Islet precursor cell (in vitro differentiated cells): ENCODE results near the gene SPACA9.

Experiments used
- DNase-seq: peaks from one replicate; pipeline ENCODE4 v3.0.0-alpha.2; 2018

The SPACA9 gene

DNA sequence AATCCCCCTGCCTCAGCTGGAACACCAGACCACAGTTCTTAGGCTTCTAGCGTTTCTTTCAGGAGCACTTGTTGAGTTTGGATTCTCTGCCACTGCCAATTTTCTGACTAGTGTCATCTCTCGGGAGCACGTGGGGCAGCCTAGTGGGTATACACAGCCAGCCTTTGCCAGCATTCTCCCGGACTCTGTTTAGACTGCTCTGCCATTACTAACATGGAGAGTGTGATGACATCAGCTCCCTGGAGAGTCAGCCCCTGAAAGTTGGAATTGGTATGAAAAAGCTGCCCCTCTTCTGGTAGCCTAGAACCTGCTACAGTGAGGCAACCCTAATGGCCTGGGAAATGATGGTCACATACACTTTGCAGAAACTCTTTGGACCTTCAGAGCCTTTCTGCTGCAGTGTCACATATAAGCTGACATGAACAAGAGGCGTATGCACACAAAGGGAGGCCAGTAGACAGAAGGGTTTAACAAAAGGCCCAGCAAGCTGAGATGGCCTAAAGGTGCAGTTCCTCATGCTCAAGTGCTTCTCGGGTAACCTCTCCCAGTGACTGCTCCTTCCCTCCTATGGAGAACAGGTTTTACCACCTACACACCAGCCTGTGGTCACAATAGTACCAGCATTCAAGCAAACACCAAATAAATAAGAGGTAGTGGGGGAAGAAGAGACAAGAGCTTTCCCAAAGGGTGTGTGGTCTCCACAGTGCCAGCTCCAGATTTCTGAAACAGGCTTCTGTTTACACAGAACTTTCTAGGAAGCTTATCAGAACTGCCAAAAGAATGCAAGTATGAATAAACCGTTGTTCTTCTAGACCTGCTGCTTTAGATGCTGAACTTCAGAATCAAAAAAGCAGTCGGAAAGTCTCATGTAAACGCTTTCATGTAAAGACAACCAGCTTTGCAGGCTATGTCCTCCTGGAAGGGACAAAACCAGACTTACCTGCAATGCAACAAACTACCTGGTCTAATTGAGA is 16.5 kb downstream of the SPACA9 start:
- DNase-seq, result no peak

DNA sequence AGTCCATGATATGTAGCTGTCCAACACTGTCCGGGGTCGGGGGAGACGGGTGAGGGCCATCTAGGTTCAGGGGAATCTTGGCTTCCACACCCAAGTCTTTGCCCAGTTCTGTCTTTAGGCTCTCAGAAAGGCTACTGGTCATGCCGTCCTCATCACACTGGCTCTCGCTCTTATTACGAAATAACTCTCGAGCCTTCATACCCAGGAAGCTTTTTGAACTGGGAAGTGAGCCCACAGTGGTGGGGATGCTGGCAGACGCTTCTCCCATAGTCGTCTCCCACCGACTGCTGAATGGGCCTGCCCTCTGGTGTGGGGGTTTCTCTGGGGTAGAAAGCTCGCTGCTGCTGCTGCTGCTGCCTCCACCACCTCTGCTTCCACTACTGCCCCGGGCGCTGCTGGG is 17.6 kb downstream of the SPACA9 start:
- no peak for DNase-seq

DNA sequence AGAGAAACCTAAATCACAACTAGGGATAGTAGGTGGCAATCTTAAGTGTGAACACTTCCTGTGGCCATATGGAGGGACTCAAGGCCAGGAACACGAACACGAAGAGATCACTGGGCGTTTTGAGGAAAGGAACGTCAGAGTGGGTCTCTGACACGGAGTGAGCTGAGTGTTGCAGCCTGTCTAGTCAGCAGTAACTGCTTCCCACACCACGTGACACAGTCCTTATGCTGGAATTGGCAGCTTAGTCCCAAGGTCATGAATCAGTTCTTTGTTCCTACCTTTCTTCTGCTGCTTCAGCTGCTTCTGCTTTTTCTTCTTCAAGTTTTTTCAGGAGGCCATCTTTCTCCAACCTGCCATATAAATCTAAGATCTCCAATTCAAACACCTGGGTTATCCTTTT is 18.2 kb downstream of the SPACA9 start:
- no peak for DNase-seq

DNA sequence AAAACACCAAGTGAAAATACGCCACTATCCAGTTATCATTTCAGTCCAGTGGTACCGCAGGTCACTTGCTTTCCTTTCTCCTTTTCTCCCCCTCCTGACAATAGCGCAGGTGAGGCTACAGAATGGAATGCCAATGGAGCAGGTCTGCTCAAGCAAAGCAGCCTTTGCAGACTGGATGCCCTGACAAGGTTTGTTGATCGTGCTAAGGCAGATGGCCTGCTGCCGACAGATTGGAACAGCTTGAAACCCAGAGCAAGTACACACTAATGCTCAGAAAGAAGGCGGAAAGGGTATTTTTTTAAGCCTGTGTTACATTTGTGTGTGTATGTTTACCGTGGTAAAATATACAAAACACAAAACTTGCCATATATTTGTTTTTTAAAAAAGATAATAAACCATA is 19.4 kb downstream of the SPACA9 start:
- no peak for DNase-seq

DNA sequence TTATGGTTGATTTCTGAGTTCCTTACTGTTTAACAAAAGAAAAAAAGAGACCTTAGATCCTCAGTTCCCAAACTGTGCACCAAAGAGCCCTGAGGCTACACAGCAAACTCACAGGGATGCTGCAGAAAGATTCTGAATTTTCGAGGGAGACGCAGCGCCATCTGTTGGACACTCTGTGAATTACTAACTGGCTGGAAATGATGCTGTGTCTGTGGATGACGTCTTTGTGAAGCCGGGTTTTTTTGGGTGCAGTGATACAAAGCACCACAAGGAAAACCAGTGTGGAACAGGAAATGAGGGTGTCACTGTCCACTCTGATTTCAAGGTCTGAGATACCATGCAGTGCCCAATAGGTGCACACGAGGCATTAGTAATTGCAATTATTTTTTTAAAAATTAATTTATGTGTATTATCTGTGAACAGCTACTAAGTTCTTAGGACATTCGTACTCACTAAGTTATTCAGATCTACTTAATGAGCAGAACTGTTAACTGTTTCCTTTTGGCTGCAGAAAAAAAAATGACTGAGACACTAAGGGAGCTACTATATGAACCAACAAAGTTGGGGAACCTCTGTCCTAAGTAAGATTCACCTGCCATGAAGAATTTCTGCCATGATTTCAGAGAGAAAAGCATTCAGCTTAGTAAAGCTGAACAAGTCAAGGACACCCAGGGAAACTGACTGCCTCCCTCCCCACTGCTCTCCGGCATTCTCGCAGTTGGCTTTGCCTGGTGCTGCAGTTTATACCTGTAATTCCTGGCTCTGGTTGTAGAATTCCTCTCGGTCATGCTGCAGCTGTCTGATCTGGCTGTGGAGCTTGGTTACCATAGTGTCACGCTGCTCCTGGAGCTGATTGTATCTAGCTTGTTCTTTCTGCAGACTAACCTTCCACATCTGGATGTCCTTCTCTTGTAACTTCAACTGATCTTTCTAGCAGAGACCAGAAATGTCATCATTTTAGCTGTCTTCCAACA is 23.4 kb downstream of the SPACA9 start:
- peak; percentile 89 for DNase-seq

DNA sequence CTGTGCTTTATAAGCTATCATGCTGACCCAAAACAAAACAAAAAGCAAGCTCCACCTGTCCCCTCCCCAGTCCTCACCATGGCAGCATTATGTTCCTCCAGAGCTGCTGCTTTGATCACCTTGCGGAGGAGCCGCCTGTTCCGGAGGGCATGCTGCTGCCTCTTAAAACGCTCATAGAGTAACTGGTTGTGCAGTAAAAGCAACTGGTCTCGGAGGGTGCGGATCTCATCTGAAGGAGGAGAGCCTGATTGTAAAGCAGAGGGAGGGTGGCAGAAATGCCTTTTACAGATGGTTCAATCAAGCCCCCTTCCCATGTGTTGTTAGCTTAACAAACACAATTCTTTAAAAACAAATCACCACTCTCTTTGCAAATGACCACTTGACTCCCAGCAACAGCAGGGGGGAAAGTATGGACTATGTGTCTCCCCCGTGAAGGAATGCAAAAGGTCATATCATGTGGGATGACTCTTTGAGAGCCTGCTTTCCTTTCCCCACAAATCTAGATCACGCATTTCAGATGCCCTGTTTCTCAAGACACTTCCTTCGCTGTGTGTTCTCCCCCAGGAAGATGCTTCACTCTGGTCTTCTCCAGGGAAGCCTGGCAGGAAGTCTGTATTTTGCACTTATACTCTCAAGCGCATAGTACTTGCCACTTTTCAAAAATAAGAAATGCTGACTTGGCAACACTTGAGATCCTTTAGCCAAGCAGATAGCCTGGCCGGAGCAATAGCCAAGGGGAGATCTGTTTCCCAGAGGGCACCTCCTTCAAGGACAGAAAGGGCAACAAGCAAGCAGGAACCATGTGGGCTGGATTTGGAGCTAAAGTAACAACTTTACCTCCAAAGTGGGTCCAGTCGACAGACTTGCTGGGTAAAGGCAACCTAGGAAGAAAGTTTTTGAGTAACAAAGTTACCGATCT is 25.1 kb downstream of the SPACA9 start:
- DNase-seq, result no peak

DNA sequence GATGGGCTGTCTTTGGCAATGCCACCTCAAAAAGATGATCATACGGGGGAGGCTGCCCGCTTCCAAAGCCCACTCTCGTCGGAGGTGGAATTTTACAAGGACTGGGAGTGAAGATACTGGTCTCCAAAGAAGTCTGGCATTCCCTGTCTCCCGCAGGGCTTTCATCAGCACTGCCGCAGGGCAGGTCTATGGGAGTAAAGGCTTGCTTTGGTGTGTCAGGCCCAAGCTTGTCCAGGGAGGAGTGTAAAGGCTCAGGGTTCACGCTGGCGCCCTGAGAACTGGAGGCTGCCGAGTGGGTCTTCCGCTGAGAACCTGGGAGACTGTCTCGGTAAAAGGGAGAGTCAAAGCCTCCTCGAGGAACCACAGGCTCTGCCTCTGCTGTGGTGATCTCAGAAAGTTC is 27.0 kb downstream of the SPACA9 start:
- no peak for DNase-seq

DNA sequence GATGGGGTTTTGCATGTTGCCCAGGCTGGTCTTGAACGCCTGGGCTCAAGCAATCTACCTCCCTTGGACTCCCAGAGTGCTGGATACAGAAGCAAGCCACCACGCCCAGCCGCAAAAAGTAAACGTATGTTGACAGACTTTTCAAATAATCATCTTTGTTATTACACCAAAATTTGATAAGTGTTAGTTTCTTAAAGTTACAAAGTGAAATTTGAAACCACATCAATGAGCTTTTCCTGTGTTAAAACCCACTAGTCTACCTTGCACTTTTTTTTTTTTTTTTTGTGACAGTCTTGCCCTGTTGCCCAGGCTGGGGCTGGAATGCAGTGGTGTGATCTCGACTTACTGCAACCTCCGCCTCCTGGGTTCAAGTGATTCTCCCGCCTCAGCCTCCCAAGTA is 29.9 kb downstream of the SPACA9 start:
- DNase-seq, result no peak

DNA sequence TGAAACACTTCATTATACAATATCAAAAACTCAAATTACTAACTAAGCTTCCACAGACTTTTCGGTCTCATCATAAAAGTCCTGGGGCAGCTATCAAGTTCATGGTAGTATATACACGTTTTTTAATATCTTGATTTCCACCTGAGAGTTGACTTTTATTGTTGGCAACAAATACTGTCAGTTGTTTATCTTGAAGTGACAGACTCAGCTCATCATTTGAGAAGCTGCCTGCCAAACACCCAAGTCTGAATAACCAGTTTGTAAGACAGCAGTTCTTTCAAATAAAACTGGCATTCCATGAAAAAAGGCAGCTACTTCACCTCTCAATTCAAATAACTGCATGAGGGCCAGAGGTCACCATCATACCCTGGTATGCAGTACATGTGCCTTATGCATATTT is 30.6 kb downstream of the SPACA9 start:
- DNase-seq, result no peak

DNA sequence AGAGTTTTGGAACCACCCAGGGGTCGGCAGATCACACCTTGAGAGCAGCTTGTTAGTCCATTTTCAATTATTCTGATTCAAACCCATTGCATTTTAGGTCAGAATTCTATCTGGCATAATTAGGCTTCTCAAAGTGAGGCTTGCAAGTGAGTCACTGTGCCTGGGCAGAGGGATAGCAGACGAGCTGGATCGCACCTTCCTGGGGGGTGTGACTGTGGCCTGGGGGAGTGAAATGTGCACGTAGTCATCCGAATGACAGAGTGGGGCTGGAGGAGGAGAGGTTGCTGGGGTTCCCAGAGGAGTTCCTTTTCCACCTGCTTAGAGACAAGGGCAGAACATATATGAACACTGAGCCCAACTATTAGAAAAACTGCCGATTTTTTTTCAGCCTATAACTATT is 31.7 kb downstream of the SPACA9 start:
- no peak for DNase-seq

DNA sequence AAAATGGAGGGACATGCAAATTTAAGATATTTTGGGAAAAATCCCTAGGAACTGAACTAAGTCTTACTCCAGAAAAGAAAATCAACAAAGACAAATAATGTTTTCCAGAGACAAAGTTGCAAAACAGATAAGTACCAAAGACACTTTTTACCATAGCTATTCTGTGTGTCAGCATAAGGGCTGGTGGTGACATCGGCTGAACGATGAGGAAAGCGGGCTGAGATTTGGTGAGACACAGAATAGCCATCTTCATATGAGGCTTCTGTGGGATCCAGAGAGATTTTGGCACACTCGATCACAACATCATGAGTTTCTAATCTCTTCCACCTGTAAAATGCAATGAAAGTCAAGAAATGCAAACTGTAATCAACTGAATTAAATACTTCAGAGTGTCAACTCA is 33.4 kb downstream of the SPACA9 start:
- no peak for DNase-seq

DNA sequence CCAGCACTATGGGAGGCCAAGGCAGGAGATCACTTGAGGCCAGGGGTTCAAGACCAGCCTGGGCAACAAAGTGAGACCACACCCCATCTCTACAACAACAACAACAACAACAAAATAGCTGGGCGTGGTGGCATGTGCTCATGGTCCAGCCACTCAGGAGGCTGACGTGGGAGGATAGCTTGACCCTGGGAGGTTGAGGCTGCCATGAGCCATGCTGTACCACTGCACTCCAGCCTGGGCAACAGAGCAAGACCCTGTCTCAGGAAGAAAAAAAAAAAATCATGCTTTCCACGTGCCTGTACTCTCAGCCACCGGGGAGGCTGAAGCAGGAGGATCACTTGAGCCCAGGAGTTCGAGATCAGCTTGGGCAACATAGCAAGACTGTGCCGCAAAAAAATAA is 36.2 kb downstream of the SPACA9 start:
- no peak for DNase-seq

DNA sequence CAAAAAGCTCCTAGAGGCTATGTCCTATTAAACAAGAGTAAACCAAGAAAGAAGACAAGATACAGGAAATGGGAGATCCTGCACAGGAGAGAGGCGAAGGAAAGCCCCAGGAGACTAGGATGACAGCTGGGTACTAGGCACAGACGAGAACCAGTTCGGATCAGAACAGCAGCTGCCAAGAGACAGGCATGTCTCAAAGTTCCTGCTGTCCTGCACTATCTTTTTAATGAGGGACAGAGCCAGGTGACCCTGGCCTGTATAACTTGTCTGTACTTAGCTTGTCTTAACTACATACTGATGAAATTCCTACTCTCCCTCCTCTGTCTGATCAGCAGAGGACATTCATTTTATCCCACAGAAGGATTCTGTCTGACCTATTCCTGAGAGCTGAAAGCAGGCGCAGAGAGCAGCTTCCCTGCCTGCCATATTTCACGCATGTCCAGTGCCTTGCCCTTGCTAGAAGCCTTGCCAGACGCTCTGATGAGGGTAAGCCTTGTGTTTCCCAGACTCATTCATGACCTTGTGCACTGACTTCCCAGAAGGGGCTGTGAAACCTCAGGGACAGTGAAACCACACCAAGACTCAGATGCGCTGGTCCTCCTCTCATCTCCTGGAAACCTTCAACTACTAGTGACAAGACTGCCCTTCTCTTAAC is 41.0 kb downstream of the SPACA9 start:
- no peak for DNase-seq

DNA sequence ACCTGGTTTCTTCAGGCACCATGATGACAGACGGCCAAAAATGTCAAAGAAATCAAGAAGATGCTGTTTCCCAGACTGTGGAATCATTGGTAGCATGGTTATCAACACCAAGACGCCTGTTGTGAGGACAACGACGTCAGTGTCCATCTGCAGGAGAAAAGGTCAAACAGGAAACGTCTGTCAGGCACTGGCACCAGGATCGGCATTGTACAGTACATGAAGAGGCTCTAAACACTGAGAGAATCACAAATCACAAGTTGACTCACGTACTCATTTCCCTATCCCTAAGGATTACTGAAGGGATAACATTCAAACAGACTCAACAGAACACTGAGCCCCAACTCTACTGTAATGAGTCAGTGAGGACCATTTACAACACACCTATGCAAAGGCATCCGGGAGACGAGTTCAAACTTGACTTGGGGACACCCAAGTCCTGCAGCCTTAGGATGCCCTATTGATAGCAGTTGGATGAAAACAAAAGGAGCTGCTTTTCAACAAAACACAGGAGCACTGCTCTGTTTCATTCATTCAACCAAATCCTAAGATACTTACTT is 44.7 kb downstream of the SPACA9 start:
- DNase-seq, result no peak

DNA sequence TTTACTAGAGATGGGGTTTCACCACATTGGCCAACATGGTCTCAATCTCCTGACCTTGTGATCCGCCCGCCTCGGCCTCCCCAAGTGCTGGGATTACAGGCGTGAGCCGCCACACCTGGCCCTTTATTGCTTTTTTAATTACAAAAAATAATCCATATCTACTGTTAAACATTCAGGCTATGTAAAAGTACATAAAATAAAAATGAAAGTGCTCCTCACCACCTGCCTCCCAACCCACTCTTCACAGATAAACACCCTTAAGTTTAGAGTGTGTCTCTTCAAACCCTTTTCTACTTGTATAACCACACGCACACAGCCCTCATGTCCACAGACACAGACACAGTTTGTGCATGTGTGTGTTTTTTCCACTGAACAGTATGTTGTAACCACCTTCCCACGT is 49.0 kb downstream of the SPACA9 start:
- no peak for DNase-seq

DNA sequence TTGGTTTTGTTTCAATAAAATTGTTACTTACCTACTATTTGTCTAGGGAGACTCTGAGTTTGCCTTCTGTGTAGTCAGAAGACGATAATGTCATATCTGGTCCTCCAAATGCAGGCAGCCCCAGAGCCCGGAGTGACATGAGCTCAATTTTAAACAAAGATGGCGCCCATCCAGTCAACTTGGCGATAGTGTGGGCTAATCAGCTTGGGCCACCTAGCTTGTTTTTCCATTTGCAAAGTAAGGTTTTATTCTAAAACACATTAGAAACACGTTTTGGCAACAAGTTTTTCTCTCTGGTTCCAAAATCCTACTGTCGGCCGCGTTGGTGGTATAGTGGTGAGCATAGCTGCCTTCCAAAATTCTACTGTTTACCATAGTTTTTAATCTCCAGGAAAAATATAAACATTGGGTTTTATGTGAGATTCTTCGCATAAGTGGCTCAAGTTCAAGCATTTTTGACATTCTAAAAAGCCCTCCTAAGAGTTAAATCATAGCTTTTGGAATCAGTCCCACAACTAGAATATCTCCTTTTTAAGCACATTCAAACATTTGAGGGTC is 52.6 kb downstream of the SPACA9 start:
- DNase-seq, result no peak

DNA sequence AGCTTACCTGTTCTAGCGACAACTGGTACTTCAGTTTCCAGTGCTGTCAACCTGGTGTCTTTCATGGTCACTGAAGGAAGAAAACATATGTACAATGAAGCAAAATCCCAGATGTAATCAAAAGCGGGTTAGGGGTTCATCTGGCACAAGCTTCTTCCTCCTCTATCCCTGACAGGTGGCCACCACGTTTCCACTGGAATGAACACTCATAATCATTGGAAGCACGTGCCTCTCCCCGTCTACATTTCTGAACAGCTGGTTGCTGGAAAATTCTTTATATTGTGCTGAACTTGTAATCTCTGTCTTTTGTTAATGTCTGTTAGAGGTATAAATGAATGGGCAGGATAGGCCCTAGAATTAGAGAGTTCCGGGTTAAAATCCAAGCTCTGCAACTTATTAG is 56.3 kb downstream of the SPACA9 start:
- DNase-seq, result no peak

DNA sequence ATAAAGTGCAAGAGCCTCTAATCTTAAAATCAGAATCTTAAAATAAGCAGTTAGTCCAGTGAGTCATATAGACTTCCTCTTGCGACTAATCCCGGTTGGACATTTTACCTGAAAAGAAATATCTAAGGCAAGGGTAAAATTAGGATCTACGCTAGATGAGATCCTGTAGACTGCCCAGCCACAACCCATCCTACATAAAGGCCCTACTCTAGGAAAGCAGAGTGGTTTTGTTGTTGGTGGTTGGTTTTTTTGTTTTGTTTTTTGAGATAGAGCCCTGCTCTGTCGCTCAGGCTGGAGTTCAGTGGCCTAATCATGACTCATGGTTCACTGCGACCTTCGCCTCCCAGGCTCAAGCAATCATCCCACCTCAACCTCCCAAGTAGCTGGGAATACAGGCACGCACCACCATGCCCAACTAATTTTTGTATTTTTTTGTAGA is 58.8 kb downstream of the SPACA9 start:
- DNase-seq, result no peak

DNA sequence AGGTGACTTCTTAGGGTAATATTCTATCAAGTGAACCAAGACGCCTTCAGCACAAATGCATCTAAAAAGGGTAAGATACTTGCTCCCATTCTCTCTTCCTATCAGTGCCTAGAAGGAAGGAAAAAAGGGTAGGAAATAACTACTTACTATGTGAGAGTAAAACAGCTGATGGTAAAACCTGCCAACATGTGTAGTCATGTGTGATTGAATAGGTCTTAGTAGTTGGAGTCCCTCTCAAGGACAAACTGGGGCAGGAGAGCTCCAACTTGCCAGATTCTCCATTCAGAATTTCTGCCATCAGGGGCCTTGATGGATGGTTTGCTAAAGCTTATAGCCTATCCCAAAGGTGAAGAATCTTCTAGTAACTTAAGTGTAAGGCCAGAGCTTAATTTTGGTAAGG is 60.5 kb downstream of the SPACA9 start:
- DNase-seq, result no peak
